Stimulated activated CD4-positive, alpha-beta T cell treated with anti-CD3 and anti-CD28 coated beads, Interleukin-1b, Interleukin-23, amount 100 ng/mL, for 24 hours (primary cell): Measurements from ENCODE around the gene KRT28.
"Not testable (repeated sequence)": the region's sequence is repeated elsewhere in the genome, so short reads cannot be mapped to it uniquely, and the experiment has no call there.

ENCODE experiments used
- DNase-seq, 4 experiments: peaks; one replicate each; pipeline ENCODE4 v3.0.0-alpha.2; 2020; ENCODE audit warnings: low read depth in 4 of 4, low spot score in 1 of 4

The KRT28 gene

GRCh38 chr17:40818733-40819527 lies 19.2 kb upstream of the KRT28 start:
- DNase-seq, result peak; percentile 60 to 77 (median 74)

GRCh38 chr17:40818343-40818732 lies 18.6 kb upstream of the KRT28 start:
- no peak for DNase-seq

GRCh38 chr17:40817103-40817682 lies 17.4 kb upstream of the KRT28 start:
- DNase-seq, result no peak

GRCh38 chr17:40816569-40816968 lies 16.8 kb upstream of the KRT28 start:
- DNase-seq, result no peak

- DNase-seq, result no peak
Measured at GRCh38 chr17:40815381-40815780, 15.6 kb upstream of the KRT28 start.

- not testable (repeated sequence) for DNase-seq
Measured at GRCh38 chr17:40814657-40815056, 14.9 kb upstream of the KRT28 start.

GRCh38 chr17:40813804-40814203 lies 14.0 kb upstream of the KRT28 start:
- no peak for DNase-seq

- DNase-seq, result no peak
Measured at GRCh38 chr17:40812639-40813038, 12.9 kb upstream of the KRT28 start.

GRCh38 chr17:40810494-40810893 lies 10.7 kb upstream of the KRT28 start:
- no peak for DNase-seq

GRCh38 chr17:40809721-40810421 lies 10.1 kb upstream of the KRT28 start:
- no peak for DNase-seq

- DNase-seq, result no peak
Measured at GRCh38 chr17:40806131-40806530, 6.4 kb upstream of the KRT28 start.

GRCh38 chr17:40803617-40804082 lies 3.9 kb upstream of the KRT28 start:
- DNase-seq, result peak; percentile 46 to 67 (median 64)

GRCh38 chr17:40801157-40801556 lies 1.4 kb upstream of the KRT28 start:
- DNase-seq, result no peak

GRCh38 chr17:40800381-40800780 lies 622 bp upstream of the KRT28 start:
- DNase-seq, result no peak

- DNase-seq, result no peak
Measured at GRCh38 chr17:40796846-40797245, 2.9 kb downstream of the KRT28 start.

- no peak for DNase-seq
Measured at GRCh38 chr17:40795019-40795667, 4.6 kb downstream of the KRT28 start.

GRCh38 chr17:40794466-40794865 lies 5.3 kb downstream of the KRT28 start:
- DNase-seq, result no peak

GRCh38 chr17:40793832-40794231 lies 5.9 kb downstream of the KRT28 start:
- no peak for DNase-seq

GRCh38 chr17:40791787-40792436 lies 7.8 kb downstream of the KRT28 start:
- DNase-seq, result no peak

- no peak for DNase-seq
Measured at GRCh38 chr17:40791111-40791510, 8.6 kb downstream of the KRT28 start.

- no peak for DNase-seq
Measured at GRCh38 chr17:40782450-40782849, 17.3 kb downstream of the KRT28 start, which contains the start of gene KRT27. Gene KRT27, minus strand, starts transcription at chr17:40782550. Its CDS starts 57 bp downstream, at chr17:40782493.
